CD4-positive, alpha-beta T cell (primary cell): ENCODE results near the gene MAP3K8. TPM values are rescaled to one million over a fixed set of nuclear protein-coding genes. Genes with fewer than 3 reads are reported as not detected.

Experiments used
- ATAC-seq: fragments of 200-7000 bp; cut with Tn5 transposase; one replicate; pipeline ENCODE4 v1.10.0; 2022; ENCODE audit warnings: mild to moderate bottlenecking; ENCODE audit not compliant: poor library complexity
- CTCF ChIA-PET: fragments of 350-600 bp; sonication (Branson Sonifier 250); formaldehyde crosslinking; loops from one replicate; lab custom pipeline; 2021; ENCODE audit warnings: antibody characterized with exemption, inconsistent platforms; lab: Charles Lee
- POLR2A ChIA-PET: fragments of 350-600 bp; sonication (Branson Sonifier 250); formaldehyde crosslinking; loops from one replicate; lab custom pipeline; 2021; ENCODE audit warnings: antibody characterized with exemption, inconsistent platforms; lab: Charles Lee
- DNase-seq, 14 experiments: peaks; one replicate each; pipeline ENCODE4 v3.0.0-alpha.2; 2013 to 2020; ENCODE audit warnings: mixed read lengths in 2 of 14
- H3K27ac ChIP-seq, 2 donors: one replicate each; pipeline versions ENCODE4 v1.5.1 to v1.7.0; 2013; ENCODE audit warnings: low read length in 2 of 2, low read depth in 1 of 2, mild to moderate bottlenecking in 1 of 2
- H3K27me3 ChIP-seq, 2 experiments: 1 replicate in 1 of 2; 2 replicates in 1 of 2; pipeline versions ENCODE4 v1.6.1 to v1.7.0; 2013; ENCODE audit warnings: low read length in 2 of 2, control low read depth in 1 of 2, mild to moderate bottlenecking in 1 of 2, moderate library complexity in 1 of 2; ENCODE audit not compliant: insufficient read depth in 2 of 2, control insufficient read depth in 1 of 2
- H3K36me3 ChIP-seq: one replicate; pipeline ENCODE4 v1.6.1; 2013; ENCODE audit warnings: low read length, control low read depth; ENCODE audit not compliant: insufficient read depth
- H3K4me1 ChIP-seq: one replicate; pipeline ENCODE4 v1.6.1; 2013; ENCODE audit warnings: low read length, control low read depth; ENCODE audit not compliant: insufficient read depth
- H3K4me3 ChIP-seq: one replicate; pipeline ENCODE4 v1.5.1; 2013; ENCODE audit warnings: mild to moderate bottlenecking, low read length, moderate library complexity
- H3K9me3 ChIP-seq, 2 experiments: 1 replicate in 1 of 2; 2 replicates in 1 of 2; pipeline versions ENCODE4 v1.6.1 to v1.7.0; 2013; ENCODE audit warnings: low read length in 2 of 2, mild to moderate bottlenecking in 2 of 2, control low read depth in 1 of 2, moderate library complexity in 1 of 2; ENCODE audit not compliant: control insufficient read depth in 1 of 2, insufficient read depth in 1 of 2
- H3K27ac Mint-ChIP-seq: one replicate; pipeline ENCODE4 v1.8.0; 2020; ENCODE audit warnings: mixed read lengths
- H3K27me3 Mint-ChIP-seq: one replicate; pipeline ENCODE4 v1.8.0; 2021; ENCODE audit warnings: mixed read lengths
- H3K36me3 Mint-ChIP-seq: one replicate; pipeline ENCODE4 v1.8.0; 2021; ENCODE audit warnings: low read depth, mixed read lengths
- H3K4me1 Mint-ChIP-seq: one replicate; pipeline ENCODE4 v1.8.0; 2021; ENCODE audit warnings: low read depth, mixed read lengths
- H3K4me3 Mint-ChIP-seq: one replicate; pipeline ENCODE4 v1.8.0; 2020; ENCODE audit warnings: mild to moderate bottlenecking, mixed read lengths
- H3K9me3 Mint-ChIP-seq: one replicate; pipeline ENCODE4 v1.8.0; 2020; ENCODE audit warnings: mixed read lengths
- CTCF ChIP-seq: fragments of 200-600 bp; IDR thresholded peaks from one replicate; pipeline ENCODE4 v1.8.0; 2022; ENCODE audit warnings: antibody characterized with exemption, mild to moderate bottlenecking
- intact Hi-C, 2 experiments: fragments of 100-400 bp; cut with DNase I in 1 of 2; cut with micrococcal nuclease in 1 of 2; formaldehyde crosslinking; loops; one replicate each; pipeline versions ENCODE4 v1.15.1 to v1.9.0; 2023 to 2025; cut with DNase I, micrococcal nuclease
- total RNA-seq, 174 experiments: library from RNA in 2 of 174; stranded (reverse) in 2 of 174; gene quantifications; one replicate each; pipeline ENCODE4 v1.2.3 and lab custom pipeline; 2021 to 2026

Gene MAP3K8
- total RNA-seq, 2 experiments from 2014 or later = 27.3 to 28.9 TPM

DNA sequence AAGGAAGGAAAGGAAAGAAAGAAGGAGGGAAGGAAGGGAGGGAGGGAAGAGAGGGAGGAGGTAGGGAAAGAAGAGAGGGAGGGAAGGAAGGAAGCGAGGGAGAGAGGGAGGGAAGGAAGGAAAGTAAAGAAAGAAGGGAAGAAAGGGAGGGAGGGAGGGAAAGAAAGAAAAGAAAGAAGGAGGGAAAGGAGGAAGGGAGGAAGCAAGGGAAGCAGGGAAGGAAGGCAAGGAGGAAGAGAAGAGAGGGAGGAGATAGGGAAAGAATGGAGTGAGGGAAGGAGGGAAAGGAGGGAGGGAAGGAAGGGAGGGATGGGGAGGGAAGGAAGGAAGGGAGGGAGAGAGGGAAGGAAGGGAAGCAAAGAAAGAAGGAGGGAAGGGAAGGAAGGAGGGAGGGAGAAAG is 65.8 kb downstream of the MAP3K8 start:
- Histone ChIP-seq H3K36me3 (no peaks in the 10 kb centered on the region), H3K27ac (no peak overlapping the region), H3K4me1 (peaks cover 34% of the 10 kb centered on the region), H3K27me3 (no peaks in the 10 kb centered on the region), H3K9me3 (no peaks in the 10 kb centered on the region), H3K4me3 (no peak overlapping the region)
- intact Hi-C loops = no loop called here
- Mint-ChIP-seq H3K36me3 (no peaks in the 10 kb centered on the region), H3K27ac (no peak overlapping the region), H3K4me1 (peaks cover 55% of the 10 kb centered on the region), H3K9me3 (no peaks in the 10 kb centered on the region), H3K4me3 (no peak overlapping the region), H3K27me3 (no peaks in the 10 kb centered on the region)
- DNase-seq (no peak), ATAC-seq (no peak)
- CTCF ChIA-PET = no interaction called here
- no peak for TF ChIP-seq CTCF
- POLR2A ChIA-PET = no interaction called here

GRCh38 chr10:30500534-30500933 is 66.5 kb downstream of the MAP3K8 start:
- intact Hi-C loops = no loop called here
- POLR2A ChIA-PET = no interaction called here
- TF ChIP-seq CTCF = no peak
- DNase-seq (no peak), ATAC-seq (no peak)
- H3K9me3 Mint-ChIP-seq = no peaks in the 10 kb centered on the region
- H3K4me1 Mint-ChIP-seq = peaks cover 55% of the 10 kb centered on the region
- Histone ChIP-seq H3K27ac (no peak overlapping the region), H3K9me3 (no peaks in the 10 kb centered on the region), H3K36me3 (no peaks in the 10 kb centered on the region), H3K4me3 (no peak overlapping the region), H3K4me1 (peaks cover 34% of the 10 kb centered on the region), H3K27me3 (no peaks in the 10 kb centered on the region)
- H3K27me3 Mint-ChIP-seq = no peaks in the 10 kb centered on the region
- no peak overlapping the region for H3K4me3 Mint-ChIP-seq
- H3K36me3 Mint-ChIP-seq = no peaks in the 10 kb centered on the region
- CTCF ChIA-PET = no interaction called here
- no peak overlapping the region for H3K27ac Mint-ChIP-seq

DNA sequence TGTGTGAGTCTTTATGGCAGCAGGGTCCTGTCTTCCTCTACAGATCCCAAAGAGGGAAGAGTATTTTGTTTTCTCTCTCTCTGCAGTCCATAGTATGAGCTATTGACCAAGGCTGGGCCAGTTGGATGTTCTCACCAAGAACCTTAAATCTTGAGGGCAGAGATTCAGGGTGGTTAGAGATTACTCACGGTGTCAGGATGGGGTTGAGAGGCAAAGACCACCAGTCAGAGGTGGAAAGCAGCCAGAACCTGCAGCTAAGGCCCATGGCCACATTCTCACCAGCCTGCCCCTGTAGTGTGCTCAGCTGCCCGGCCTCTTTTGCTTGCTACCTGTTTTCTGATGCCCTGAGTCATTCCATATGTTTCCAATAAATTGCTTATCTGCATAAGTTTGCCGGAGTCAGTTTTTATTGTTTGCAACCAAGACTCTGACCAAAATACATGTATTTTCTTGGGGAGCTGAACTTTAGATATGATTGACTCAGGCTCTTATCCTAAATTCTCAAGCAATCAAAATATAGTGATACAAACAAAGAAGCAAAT is 67.0 kb downstream of the MAP3K8 start:
- no peak for TF ChIP-seq CTCF
- intact Hi-C loops = no loop called here
- H3K36me3 Mint-ChIP-seq = no peaks in the 10 kb centered on the region
- POLR2A ChIA-PET = interaction anchor here (1.4 kb wide), 1 partner anchor 8 kb away, joined by 3 read pairs; no protein-coding TSS in a partner anchor
- ATAC-seq (no peak), DNase-seq (no peak)
- H3K36me3 ChIP-seq = no peaks in the 10 kb centered on the region
- no peak overlapping the region for H3K27ac ChIP-seq
- no peak overlapping the region for H3K4me3 ChIP-seq
- no peaks in the 10 kb centered on the region for H3K27me3 Mint-ChIP-seq
- no peaks in the 10 kb centered on the region for H3K9me3 Mint-ChIP-seq
- H3K9me3 ChIP-seq = no peaks in the 10 kb centered on the region
- CTCF ChIA-PET = no interaction called here
- no peak overlapping the region for H3K4me3 Mint-ChIP-seq
- H3K27me3 ChIP-seq = no peaks in the 10 kb centered on the region
- H3K4me1 ChIP-seq = peaks cover 34% of the 10 kb centered on the region
- H3K27ac Mint-ChIP-seq = no peak overlapping the region
- H3K4me1 Mint-ChIP-seq = peaks cover 55% of the 10 kb centered on the region
